Suprapubic skin (tissue), 3 donors: ENCODE results near the gene PLXNA1.

Experiments
- CTCF ChIP-seq, 2 donors: fragments of 200-600 bp in 1 of 2; fragments of 450-650 bp in 1 of 2; sonication (generic) in 1 of 2; IDR thresholded peaks; one replicate each; pipeline ENCODE4 v1.5.1; 2016 to 2019; ENCODE audit warnings: antibody characterized with exemption in 2 of 2, mild to moderate bottlenecking in 1 of 2, moderate library complexity in 1 of 2
- EP300 ChIP-seq: sonication (generic); formaldehyde crosslinking; IDR thresholded peaks from one replicate; pipeline ENCODE4 v1.6.1; 2017; ENCODE audit warnings: antibody characterized with exemption
- POLR2A ChIP-seq, 2 donors: fragments of 450-650 bp; IDR thresholded peaks; one replicate each; pipeline ENCODE4 v1.6.1; 2017; ENCODE audit warnings: antibody characterized with exemption in 2 of 2, mild to moderate bottlenecking in 2 of 2, moderate library complexity in 2 of 2

GRCh38 chr3:126970101-126970500, 12.8 kb upstream of the PLXNA1 start:
- TF ChIP-seq POLR2A (IDR thresholded peaks at IDR 0.05) (no peak), EP300 (no peak), CTCF (IDR thresholded peaks at IDR 0.05) (no peak)
